Stomach (tissue), 9 donors: Measurements from ENCODE around the gene ADARB2. TPM values are rescaled to one million over a fixed set of nuclear protein-coding genes. Genes with fewer than 3 reads are reported as not detected.

ENCODE experiments used
- DNase-seq, 2 donors: peaks; one replicate each; pipeline versions ENCODE4 v3.0.0 to v3.0.0-alpha.2; 2013 to 2019
- H3K27ac ChIP-seq, 5 donors: fragments of 200-600 bp in 4 of 5; sonication (generic) in 4 of 5; one replicate each; pipeline ENCODE4 v1.5.1; 2013 to 2019; ENCODE audit warnings: mild to moderate bottlenecking in 1 of 5, moderate library complexity in 1 of 5
- H3K27me3 ChIP-seq, 3 donors: fragments of 200-600 bp; sonication (generic); one replicate each; pipeline ENCODE4 v1.5.1; 2017 to 2019; ENCODE audit warnings: mixed run types in 1 of 3
- H3K36me3 ChIP-seq, 4 donors: fragments of 200-600 bp; sonication (generic); 1 replicate in 3 of 4; 2 replicates in 1 of 4; pipeline ENCODE4 v1.5.1; 2016 to 2019
- H3K4me1 ChIP-seq, 4 donors: fragments of 200-600 bp; sonication (generic); one replicate each; pipeline ENCODE4 v1.5.1; 2016 to 2019
- H3K4me3 ChIP-seq, 4 donors: fragments of 200-600 bp; sonication (generic) in 3 of 4; one replicate each; pipeline ENCODE4 v1.5.1; 2016 to 2019; ENCODE audit warnings: mild to moderate bottlenecking in 1 of 4
- H3K9me3 ChIP-seq, 4 donors: fragments of 200-600 bp; sonication (generic); one replicate each; pipeline ENCODE4 v1.5.1; 2016 to 2019
- CTCF ChIP-seq, 7 experiments: fragments of 450-650 bp in 4 of 7; fragments of 200-600 bp in 3 of 7; sonication (generic) in 3 of 7; IDR thresholded peaks; one replicate each; pipeline ENCODE4 v1.5.1; 2016 to 2019; ENCODE audit warnings: antibody characterized with exemption in 7 of 7, control low read depth in 2 of 7, mild to moderate bottlenecking in 1 of 7
- EP300 ChIP-seq: sonication (generic); formaldehyde crosslinking; IDR thresholded peaks from one replicate; pipeline ENCODE4 v1.6.1; 2017; ENCODE audit warnings: antibody characterized with exemption
- POLR2A ChIP-seq, 4 donors: fragments of 450-650 bp; IDR thresholded peaks; one replicate each; pipeline ENCODE4 v1.6.1; 2016; ENCODE audit warnings: antibody characterized with exemption in 4 of 4, control low read depth in 2 of 4, mild to moderate bottlenecking in 1 of 4, moderate library complexity in 1 of 4
- POLR2AphosphoS5 ChIP-seq, 3 donors: sonication (generic); formaldehyde crosslinking; IDR thresholded peaks; one replicate each; pipeline ENCODE4 v1.6.1; 2016; ENCODE audit warnings: antibody characterized with exemption in 3 of 3
- WGBS, 5 donors: extraction: QIAGEN DNeasy Blood & Tissue Kit in 3 of 5; methylation state at CpG; one replicate each; pipeline versions ENCODE4 v1.1.5 to v1.1.7; 2013 to 2018; 5-methylcytosine and 5-hydroxymethylcytosine counted together
- intact Hi-C: fragments of 100-400 bp; cut with DNase I; formaldehyde crosslinking; loops from one replicate; pipeline ENCODE4 v1.15.1; 2023; ENCODE audit warnings: low total_unique reads
- polyA plus RNA-seq, 3 donors: library from polyadenylated mRNA; stranded (reverse); fragments of 200-250 nt; gene quantifications; one replicate each; pipeline ENCODE4 v1.2.3, GENCODE V29; 2013
- total RNA-seq, 5 donors: library from RNA; depleted of rRNA; stranded (reverse); fragments of >200 nt; gene quantifications; one replicate each; pipeline versions ENCODE4 v1.1.0 to v1.2.3, GENCODE V29; 2014 to 2016
- donor health status: healthy with polysubstance abuse.
- donor health status: Bipolar disorder and iron deficiency.
- donor health status: healthy.

ADARB2 gene
- total and polyA plus RNA-seq, 8 donors: 0.55 to 4.1 (median 1.4) TPM; not detected in 1

- peaks cover 0 to 10% (median 0%) of the 10 kb centered on the region in 3 donors for H3K27me3 ChIP-seq
- H3K4me1 ChIP-seq: no peaks in the 10 kb centered on the region
- TF ChIP-seq CTCF (IDR thresholded peaks at IDR 0.05) (peak in 2 of 7 experiments; percentile 20 to 41), POLR2AphosphoS5 (IDR thresholded peaks at IDR 0.05) (no peak), POLR2A (IDR thresholded peaks at IDR 0.05) (no peak)
- intact Hi-C loops: no loop called here
- H3K9me3 ChIP-seq: peaks cover 0 to 2% (median 0%) of the 10 kb centered on the region in 4 donors
- no peaks in the 10 kb centered on the region for H3K36me3 ChIP-seq
- peak; percentile 38 to 76 for DNase-seq
- H3K4me3 ChIP-seq: no peak overlapping the region
- 19 to 27% (median 22%) methylated on average over 14 of the region's 14 CpGs for WGBS, 5 donors
- no peak overlapping the region for H3K27ac ChIP-seq
Observed at GRCh38 chr10:1368842-1369171, 368.5 kb downstream of the ADARB2 start.

- no peaks in the 10 kb centered on the region for H3K36me3 ChIP-seq
- no peak overlapping the region for H3K4me3 ChIP-seq
- intact Hi-C loops: no loop called here
- WGBS, 5 donors: 87 to 91% (median 90%) methylated on average over 23 to 24 of the region's 24 CpGs
- H3K9me3 ChIP-seq: peaks cover 0 to 9% (median 0%) of the 10 kb centered on the region in 4 donors
- no peak for DNase-seq
- no peak overlapping the region for H3K27ac ChIP-seq
- TF ChIP-seq POLR2AphosphoS5 (IDR thresholded peaks at IDR 0.05) (no peak), CTCF (IDR thresholded peaks at IDR 0.05) (no peak), POLR2A (IDR thresholded peaks at IDR 0.05) (no peak), EP300 (no peak)
- no peaks in the 10 kb centered on the region for H3K4me1 ChIP-seq
- peaks cover 0 to 10% (median 0%) of the 10 kb centered on the region in 3 donors for H3K27me3 ChIP-seq
Observed at GRCh38 chr10:1367938-1368841, 369.1 kb downstream of the ADARB2 start.

GRCh38 chr10:1366811-1367425, 370.4 kb downstream of the ADARB2 start:
- 89 to 93% (median 90%) methylated on average over 15 of the region's 15 CpGs for WGBS, 5 donors
- H3K4me3 ChIP-seq: no peak overlapping the region
- intact Hi-C loops: no loop called here
- peaks cover 0 to 10% (median 0%) of the 10 kb centered on the region in 3 donors for H3K27me3 ChIP-seq
- no peaks in the 10 kb centered on the region for H3K4me1 ChIP-seq
- no peak for DNase-seq
- peaks cover 0 to 12% (median 0%) of the 10 kb centered on the region in 4 donors for H3K9me3 ChIP-seq
- TF ChIP-seq EP300 (no peak), CTCF (IDR thresholded peaks at IDR 0.05) (no peak), POLR2AphosphoS5 (IDR thresholded peaks at IDR 0.05) (no peak), POLR2A (IDR thresholded peaks at IDR 0.05) (no peak)
- no peak overlapping the region for H3K27ac ChIP-seq
- H3K36me3 ChIP-seq: no peaks in the 10 kb centered on the region

- H3K4me3 ChIP-seq: no peak overlapping the region
- no peak overlapping the region for H3K27ac ChIP-seq
- WGBS, 5 donors: 76 to 83% (median 79%) methylated on average over 6 of the region's 6 CpGs
- H3K27me3 ChIP-seq: peaks cover 0 to 10% (median 0%) of the 10 kb centered on the region in 3 donors
- H3K4me1 ChIP-seq: no peaks in the 10 kb centered on the region
- no peak for DNase-seq
- TF ChIP-seq POLR2AphosphoS5 (IDR thresholded peaks at IDR 0.05): no peak
- TF ChIP-seq POLR2A (IDR thresholded peaks at IDR 0.05): no peak
- no peak for TF ChIP-seq CTCF (IDR thresholded peaks at IDR 0.05)
- TF ChIP-seq EP300: no peak
- no peaks in the 10 kb centered on the region for H3K36me3 ChIP-seq
- peaks cover 0 to 12% (median 0%) of the 10 kb centered on the region in 4 donors for H3K9me3 ChIP-seq
- intact Hi-C loops: no loop called here
Observed at GRCh38 chr10:1366322-1366691, 371.0 kb downstream of the ADARB2 start.
